NCI-H2029 (cell line): ENCODE results near the gene RGS7.
"Not testable (repeated sequence)": the region's sequence is repeated elsewhere in the genome, so short reads cannot be mapped to it uniquely, and the experiment has no call there.

Experiments
- DNase-seq: peaks from one replicate; lab custom pipeline; 2025; lab: John Stamatoyannopoulos, UW

Gene RGS7

DNA sequence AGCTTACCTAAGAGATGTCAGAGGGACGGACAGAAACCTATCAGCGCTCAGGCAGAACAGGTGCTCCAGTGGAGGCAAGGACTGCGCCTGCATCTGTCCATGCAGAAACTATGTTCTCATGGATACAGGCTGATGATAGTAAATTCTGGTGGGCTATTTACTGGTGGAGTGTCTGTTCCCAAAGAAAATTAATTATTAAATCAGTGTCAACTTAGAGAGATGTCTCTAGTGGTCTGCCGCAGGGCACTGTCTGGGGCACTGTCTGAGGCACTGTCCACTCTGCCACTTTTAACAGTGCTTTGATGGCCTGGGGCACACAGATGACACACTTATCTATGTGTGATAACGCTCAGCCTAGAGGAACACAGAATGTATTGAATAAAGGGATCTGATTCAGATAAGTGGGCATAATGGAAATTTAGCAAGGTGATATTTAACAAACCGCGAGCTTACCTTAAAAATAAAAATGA lies 148.1 kb downstream of the RGS7 start:
- DNase-seq = no peak

DNA sequence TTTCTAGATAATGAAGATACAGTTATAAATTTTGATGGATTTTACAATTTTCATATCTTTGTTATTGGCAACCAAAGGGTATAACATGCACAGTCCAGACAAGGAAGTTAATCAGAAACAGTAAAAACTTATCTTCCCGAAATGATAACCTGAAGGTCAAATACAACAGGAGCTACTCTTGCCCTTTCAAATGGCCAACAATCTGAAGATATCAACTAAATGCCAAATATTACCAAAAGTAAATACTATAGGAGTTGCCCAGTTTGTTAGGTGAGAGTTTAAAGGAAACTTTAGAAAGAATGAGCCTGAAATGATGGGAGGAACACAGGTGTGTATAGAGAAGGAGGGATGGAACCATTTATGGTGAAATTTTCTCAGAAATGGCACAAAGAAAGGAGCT lies 153.2 kb downstream of the RGS7 start:
- DNase-seq = no peak

DNA sequence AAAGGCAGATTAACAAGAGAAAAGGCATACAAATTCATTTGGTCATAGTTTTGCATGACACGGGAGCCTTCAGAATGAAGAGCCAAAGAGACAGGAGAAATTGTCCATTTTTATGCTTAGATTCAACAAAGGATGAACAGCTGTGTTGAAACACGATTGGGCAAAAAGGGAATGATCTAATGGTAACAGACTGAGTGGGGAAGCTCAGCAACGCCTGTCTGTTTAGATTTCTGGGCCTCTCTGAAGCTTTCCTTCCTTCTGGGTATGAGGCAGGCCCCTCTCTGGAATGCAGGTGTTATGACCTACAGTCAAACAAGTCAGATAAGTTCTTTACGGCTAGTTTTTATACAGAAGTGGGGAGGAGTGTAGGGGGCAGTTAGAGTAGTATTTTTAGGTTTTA lies 154.6 kb downstream of the RGS7 start:
- no peak for DNase-seq

- no peak for DNase-seq
These were observed 170.3 kb downstream of the RGS7 start for GRCh38 chr1:241186716-241187115.

DNA sequence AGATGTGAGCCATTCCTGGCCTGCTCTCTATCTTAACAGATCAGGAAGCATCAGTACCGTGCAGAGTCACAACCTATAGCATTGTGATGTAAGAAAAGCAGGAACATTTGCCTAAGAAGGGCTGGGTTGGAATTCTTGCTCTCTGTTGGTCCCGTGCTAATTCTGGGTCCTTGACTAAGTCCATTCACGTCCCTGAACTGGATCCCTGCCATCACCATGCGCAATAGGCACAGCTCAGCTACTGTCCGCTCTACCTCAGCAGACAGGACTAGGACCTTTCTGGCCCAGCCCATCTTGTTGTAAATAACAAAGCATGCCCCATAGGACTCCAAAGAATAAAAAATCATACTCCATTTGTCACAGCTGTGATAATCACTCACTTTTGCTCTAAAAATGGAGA lies 175.0 kb downstream of the RGS7 start:
- DNase-seq = no peak

DNA sequence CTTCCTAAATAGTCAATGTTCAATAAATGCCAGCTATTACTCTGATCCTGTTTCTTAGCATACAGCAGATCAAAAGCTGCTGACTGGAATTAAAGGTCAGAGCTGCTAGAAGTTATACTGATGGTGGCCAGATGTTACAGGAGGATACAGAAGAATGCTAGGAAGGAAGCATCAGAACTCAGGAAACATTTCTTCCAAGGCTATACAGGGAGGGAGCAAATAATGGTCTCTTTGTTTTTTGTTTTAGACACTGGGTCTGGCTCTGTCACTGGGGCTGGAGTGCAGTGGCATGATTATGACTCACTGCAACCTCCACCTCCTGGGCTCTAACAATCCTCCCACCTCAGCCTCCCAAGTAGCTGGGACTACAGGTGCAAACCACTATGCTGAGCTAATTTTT lies 175.5 kb downstream of the RGS7 start:
- no peak for DNase-seq

GRCh38 chr1:241180569-241180968 lies 176.4 kb downstream of the RGS7 start:
- no peak for DNase-seq

GRCh38 chr1:241177660-241178059 lies 179.3 kb downstream of the RGS7 start:
- no peak for DNase-seq

DNA sequence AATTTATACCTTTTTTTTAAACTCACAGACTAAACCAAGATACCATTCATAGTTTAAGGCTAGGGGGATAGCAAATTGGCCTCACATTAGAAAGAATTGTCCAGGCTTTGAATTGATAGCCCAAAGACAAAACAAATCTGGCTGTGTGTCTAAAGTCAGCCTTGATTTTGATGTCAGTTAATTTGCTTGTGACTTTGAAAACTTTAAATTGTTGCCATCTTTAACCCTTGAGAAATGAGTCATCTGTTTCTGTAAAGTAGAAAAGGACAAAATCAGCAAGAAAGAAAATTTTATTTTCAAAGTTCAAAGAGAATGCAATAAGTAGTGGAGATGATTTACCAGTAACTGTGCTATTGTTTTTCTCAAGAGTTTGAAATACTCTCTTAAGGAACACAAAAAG lies 184.5 kb downstream of the RGS7 start:
- DNase-seq = no peak

DNA sequence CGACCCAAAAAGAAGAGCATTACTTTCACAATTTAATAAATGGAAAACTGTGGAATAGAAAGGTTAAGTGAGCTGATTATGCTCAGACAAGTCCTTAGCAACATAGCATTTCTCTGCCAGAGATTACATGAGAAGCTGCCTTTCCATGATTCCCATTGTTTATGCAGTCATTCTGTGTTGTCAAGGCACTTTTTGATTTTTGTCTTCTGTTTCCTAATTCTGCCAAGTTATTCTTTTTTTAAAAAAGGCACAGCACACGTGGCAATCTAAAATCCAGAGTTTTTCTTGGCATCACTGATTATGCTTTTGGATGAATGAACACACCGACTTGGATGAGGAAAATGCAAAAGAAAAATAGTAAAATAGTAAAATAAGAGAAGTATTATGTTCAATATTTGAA lies 185.0 kb downstream of the RGS7 start:
- no peak for DNase-seq

GRCh38 chr1:241167121-241167630 lies 189.8 kb downstream of the RGS7 start:
- peak; percentile 82 for DNase-seq

GRCh38 chr1:241166625-241167024 lies 190.4 kb downstream of the RGS7 start:
- DNase-seq = no peak

DNA sequence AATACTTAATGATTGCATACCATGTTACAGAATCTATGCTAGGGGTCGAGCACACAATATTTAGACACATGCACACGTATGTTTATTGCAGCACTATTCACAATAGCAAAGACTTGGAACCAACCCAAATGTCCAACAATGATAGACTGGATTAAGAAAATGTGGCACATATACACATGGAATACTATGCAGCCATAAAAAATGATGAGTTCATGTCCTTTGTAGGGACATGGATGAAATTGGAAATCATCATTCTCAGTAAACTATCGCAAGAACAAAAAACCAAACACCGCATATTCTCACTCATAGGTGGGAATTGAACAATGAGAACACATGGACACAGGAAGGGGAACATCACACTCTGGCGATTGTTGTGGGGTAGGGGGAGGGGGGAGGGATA lies 191.7 kb downstream of the RGS7 start:
- DNase-seq = not testable (repeated sequence)

GRCh38 chr1:241163363-241163762 lies 193.6 kb downstream of the RGS7 start:
- DNase-seq = no peak

- DNase-seq = no peak
These were observed 195.8 kb downstream of the RGS7 start for GRCh38 chr1:241161188-241161689.

GRCh38 chr1:241157435-241157834 lies 199.6 kb downstream of the RGS7 start:
- DNase-seq = no peak

DNA sequence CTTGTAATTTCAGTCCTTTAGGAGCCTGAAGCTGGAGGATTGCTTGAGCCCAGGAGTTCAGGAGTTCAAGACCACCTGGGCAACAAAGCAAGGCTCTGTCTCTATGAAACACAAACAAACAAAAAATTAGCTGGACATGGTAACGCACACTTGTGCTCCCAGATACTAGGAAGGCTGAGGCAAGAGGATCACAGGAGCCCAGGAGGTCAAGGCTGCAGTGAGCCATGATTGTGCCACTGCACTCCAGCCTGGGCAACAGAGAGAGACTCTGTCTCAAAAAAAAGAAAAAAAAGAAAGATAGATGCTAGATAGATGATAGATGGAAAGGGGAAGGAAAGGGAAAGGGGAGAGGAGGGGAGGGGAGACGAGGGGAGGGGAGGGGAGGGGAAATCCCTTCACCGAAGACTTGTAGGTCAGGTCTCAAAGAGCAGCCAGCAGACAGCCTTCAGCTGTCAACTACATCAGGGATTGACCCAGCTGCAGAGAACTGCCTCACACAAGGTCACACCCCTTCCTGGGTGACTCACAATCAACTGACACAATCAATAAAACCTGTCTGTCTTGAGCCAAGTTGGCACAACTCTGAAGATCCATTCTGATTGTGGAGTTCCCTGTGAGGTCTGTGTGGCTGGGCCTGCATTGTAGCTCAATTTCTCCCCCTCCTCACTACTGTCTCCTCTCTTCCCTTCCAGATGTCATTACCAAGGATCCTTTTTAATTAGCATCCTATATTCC lies 200.6 kb downstream of the RGS7 start:
- DNase-seq = peak; percentile 44

GRCh38 chr1:241145881-241146280 lies 211.1 kb downstream of the RGS7 start:
- DNase-seq = no peak

GRCh38 chr1:241143765-241144442 lies 213.1 kb downstream of the RGS7 start:
- no peak for DNase-seq

DNA sequence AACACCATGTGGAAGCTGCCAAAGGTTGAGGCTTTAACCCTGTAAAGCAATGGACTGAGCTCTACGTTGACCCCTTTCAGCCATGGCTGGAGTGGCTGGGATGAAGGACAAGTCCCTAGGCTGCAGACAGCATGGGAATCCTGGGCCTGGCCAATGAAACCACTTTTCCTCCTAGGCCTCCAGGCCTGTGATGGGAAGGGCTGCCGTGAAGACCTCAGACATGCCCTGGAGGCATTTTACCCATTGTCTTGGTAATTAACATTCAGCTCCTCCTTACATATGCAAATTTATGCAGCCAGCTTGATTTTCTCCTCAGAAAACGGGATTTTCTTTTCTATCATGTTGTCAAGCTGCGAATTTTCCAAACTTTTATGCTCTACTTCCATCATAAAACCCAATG lies 214.5 kb downstream of the RGS7 start:
- DNase-seq = no peak

GRCh38 chr1:241141646-241142045 lies 215.4 kb downstream of the RGS7 start:
- not testable (repeated sequence) for DNase-seq

DNA sequence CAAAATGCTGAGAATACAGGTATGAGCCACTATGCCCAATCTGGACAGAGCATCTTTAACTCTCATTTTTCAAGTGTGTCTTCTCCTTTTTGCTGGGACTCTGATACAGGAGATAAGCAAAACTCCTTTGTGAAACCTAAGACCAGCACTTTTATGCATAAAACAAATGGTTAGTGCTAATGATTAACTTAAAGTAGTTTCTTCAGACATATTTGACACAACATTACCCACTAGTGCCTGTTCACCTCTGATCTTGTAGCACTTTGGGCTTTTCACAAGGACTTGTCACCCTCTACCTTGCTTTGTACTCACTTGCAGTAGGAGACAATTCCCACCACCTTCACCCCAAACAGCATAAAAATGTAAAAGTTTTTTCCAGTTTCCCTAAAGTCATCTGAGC lies 216.3 kb downstream of the RGS7 start:
- no peak for DNase-seq

GRCh38 chr1:241139047-241139446 lies 218.0 kb downstream of the RGS7 start:
- no peak for DNase-seq
